Testis (tissue), 3 donors: Measurements from ENCODE around the gene FKBP1C. TPM values are rescaled to one million over a fixed set of nuclear protein-coding genes. Genes with fewer than 3 reads are reported as not detected.

Source experiments
- DNase-seq: peaks from one replicate; pipeline ENCODE4 v3.0.0-alpha.2; 2019
- H3K27ac ChIP-seq, 2 donors: fragments of 200-600 bp; sonication (generic); one replicate each; pipeline ENCODE4 v1.5.1; 2019
- H3K27me3 ChIP-seq: fragments of 200-600 bp; sonication (generic); one replicate; pipeline ENCODE4 v1.5.1; 2019
- H3K36me3 ChIP-seq: fragments of 200-600 bp; sonication (generic); one replicate; pipeline ENCODE4 v1.5.1; 2017; ENCODE audit warnings: low read depth; ENCODE audit errors: missing control alignments
- H3K4me1 ChIP-seq: fragments of 200-600 bp; sonication (generic); one replicate; pipeline ENCODE4 v1.5.1; 2019
- H3K4me3 ChIP-seq, 2 donors: fragments of 200-600 bp; sonication (generic); one replicate each; pipeline ENCODE4 v1.5.1; 2017 to 2019
- H3K9me3 ChIP-seq: fragments of 200-600 bp; sonication (generic); one replicate; pipeline ENCODE4 v1.5.1; 2017
- POLR2A ChIP-seq: fragments of 450-650 bp; IDR thresholded peaks from one replicate; pipeline ENCODE4 v1.6.1; 2017; ENCODE audit warnings: antibody characterized with exemption, mild to moderate bottlenecking, moderate library complexity
- WGBS, 2 donors: methylation state at CpG; one replicate each; pipeline ENCODE4 v1.1.5; 2018; 5-methylcytosine and 5-hydroxymethylcytosine counted together
- intact Hi-C: fragments of 100-400 bp; cut with DNase I; formaldehyde crosslinking; loops from one replicate; pipeline ENCODE4 v1.15.1; 2023; ENCODE audit warnings: low total_unique reads
- polyA plus RNA-seq: library from polyadenylated mRNA; stranded (reverse); fragments of 350-450 nt; fragmentation: Illumina TruSeq; extraction: RNeasy Lipid Tissue Mini Kit (QIAGEN cat#74804); gene quantifications from one replicate; pipeline ENCODE4 v1.2.3, GENCODE V29; 2014; ENCODE audit warnings: low read depth, low replicate concordance; ENCODE audit not compliant: insufficient read depth
- small RNA-seq, 2 donors: library from RNA; depleted of rRNA; stranded (forward); fragments of <200 nt; gene quantifications; one replicate each; pipeline ENCODE3, GENCODE V24; 2016
- total RNA-seq, 2 donors: library from RNA; depleted of rRNA; stranded (reverse); fragments of >200 nt; gene quantifications; one replicate each; pipeline ENCODE4 v1.2.3, GENCODE V29; 2016
- TF ChIP-seq, protein P1 (sequence below), 3 experiments: fragments of 450-650 bp in 2 of 3; fragments of 200-600 bp in 1 of 3; sonication (generic) in 1 of 3; IDR thresholded peaks; one replicate each; pipeline ENCODE4 v1.5.1; 2016 to 2019; ENCODE audit warnings: antibody characterized with exemption in 3 of 3, mild to moderate bottlenecking in 2 of 3, moderate library complexity in 1 of 3

Gene FKBP1C
- total and polyA plus RNA-seq, 3 donors from 2014 or later, result 0.25 to 0.47 TPM; not detected in 1

DNA sequence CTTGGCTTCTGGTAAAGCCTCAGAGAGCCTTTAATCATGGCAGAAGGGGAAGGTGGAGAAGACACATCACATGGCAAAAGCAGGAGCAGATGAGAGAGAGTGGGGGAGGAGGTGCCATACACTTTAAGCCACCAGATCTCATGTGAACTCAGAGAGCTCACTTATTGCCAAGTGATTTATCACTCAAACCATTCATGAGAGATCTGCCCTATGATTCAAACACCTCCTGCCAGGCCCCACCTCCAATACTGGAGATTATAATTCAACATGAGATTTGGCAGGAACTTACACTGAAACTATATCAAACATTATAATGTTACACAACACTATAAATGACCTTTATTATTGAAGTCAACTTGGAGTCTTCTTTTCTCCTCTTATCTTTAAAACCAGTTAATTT is 47.9 kb downstream of the FKBP1C start:
- H3K27me3 ChIP-seq, result no peaks in the 10 kb centered on the region
- H3K27ac ChIP-seq, result no peak overlapping the region
- no peak for DNase-seq
- no peaks in the 10 kb centered on the region for H3K36me3 ChIP-seq
- intact Hi-C loops, result no loop called here
- no peak overlapping the region for H3K4me3 ChIP-seq
- H3K4me1 ChIP-seq, result no peaks in the 10 kb centered on the region
- no peak for TF ChIP-seq POLR2A
- TF ChIP-seq, protein P1, sequence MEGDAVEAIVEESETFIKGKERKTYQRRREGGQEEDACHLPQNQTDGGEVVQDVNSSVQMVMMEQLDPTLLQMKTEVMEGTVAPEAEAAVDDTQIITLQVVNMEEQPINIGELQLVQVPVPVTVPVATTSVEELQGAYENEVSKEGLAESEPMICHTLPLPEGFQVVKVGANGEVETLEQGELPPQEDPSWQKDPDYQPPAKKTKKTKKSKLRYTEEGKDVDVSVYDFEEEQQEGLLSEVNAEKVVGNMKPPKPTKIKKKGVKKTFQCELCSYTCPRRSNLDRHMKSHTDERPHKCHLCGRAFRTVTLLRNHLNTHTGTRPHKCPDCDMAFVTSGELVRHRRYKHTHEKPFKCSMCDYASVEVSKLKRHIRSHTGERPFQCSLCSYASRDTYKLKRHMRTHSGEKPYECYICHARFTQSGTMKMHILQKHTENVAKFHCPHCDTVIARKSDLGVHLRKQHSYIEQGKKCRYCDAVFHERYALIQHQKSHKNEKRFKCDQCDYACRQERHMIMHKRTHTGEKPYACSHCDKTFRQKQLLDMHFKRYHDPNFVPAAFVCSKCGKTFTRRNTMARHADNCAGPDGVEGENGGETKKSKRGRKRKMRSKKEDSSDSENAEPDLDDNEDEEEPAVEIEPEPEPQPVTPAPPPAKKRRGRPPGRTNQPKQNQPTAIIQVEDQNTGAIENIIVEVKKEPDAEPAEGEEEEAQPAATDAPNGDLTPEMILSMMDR (IDR thresholded peaks at IDR 0.05), result no peak
- H3K9me3 ChIP-seq, result no peaks in the 10 kb centered on the region

DNA sequence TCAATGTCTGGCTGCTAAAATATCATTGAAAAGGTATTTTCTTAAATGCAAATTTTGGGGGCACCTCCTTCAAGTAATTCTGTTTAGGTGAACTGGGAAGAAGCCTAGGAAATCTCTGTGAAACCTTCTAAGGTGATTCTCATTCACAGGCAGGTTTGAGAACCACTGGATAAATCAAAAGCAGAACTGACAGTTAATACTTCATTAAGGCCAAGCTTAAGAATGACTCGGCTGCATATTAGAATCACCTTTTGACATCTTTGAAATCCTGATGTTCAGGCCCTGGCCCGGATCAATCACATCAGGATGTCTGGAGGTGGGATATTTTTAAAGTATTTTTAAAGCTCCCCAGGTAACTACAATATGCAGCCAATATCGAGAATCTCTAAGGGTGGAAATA is 50.6 kb downstream of the FKBP1C start:
- no peaks in the 10 kb centered on the region for H3K9me3 ChIP-seq
- no peaks in the 10 kb centered on the region for H3K36me3 ChIP-seq
- H3K27me3 ChIP-seq, result no peaks in the 10 kb centered on the region
- TF ChIP-seq, protein P1 (IDR thresholded peaks at IDR 0.05), result no peak
- no peak for TF ChIP-seq POLR2A
- H3K4me1 ChIP-seq, result no peaks in the 10 kb centered on the region
- H3K27ac ChIP-seq, result no peak overlapping the region
- 64 to 81% methylated on average over 3 of the region's 3 CpGs for WGBS, 2 donors
- intact Hi-C loops, result no loop called here
- no peak for DNase-seq
- H3K4me3 ChIP-seq, result no peak overlapping the region

Small RNAs within 50 kb of the gene (small RNA-seq; reads per million reads assigned to genes)
- 0 to 0.09 reads per million in 2 donors for gene SPTLC1P3

Other genes with a start within 250 kb of the FKBP1C start
- 1 to 10 TPM in 1 of 2 donors, under 1 TPM in 1; 0.62 to 1.8 TPM for gene LGSN, start 108.5 kb downstream of the FKBP1C start, total RNA-seq
- 0.69 TPM for gene LGSN, start 108.5 kb downstream of the FKBP1C start, polyA plus RNA-seq